ENCODE measurements around the gene OR8H3.

GRCh38 chr11:56172256-56172830 is 50.2 kb downstream of the OR8H3 start:
- TF ChIP-seq, protein P1, sequence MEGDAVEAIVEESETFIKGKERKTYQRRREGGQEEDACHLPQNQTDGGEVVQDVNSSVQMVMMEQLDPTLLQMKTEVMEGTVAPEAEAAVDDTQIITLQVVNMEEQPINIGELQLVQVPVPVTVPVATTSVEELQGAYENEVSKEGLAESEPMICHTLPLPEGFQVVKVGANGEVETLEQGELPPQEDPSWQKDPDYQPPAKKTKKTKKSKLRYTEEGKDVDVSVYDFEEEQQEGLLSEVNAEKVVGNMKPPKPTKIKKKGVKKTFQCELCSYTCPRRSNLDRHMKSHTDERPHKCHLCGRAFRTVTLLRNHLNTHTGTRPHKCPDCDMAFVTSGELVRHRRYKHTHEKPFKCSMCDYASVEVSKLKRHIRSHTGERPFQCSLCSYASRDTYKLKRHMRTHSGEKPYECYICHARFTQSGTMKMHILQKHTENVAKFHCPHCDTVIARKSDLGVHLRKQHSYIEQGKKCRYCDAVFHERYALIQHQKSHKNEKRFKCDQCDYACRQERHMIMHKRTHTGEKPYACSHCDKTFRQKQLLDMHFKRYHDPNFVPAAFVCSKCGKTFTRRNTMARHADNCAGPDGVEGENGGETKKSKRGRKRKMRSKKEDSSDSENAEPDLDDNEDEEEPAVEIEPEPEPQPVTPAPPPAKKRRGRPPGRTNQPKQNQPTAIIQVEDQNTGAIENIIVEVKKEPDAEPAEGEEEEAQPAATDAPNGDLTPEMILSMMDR (conservative IDR thresholded peaks at IDR 0.05; ENCODE audit: low read length): no peak
- TF ChIP-seq EZH2phosphoT487 (IDR thresholded peaks at IDR 0.05; ENCODE audit: borderline replicate concordance, low read depth, low read length): no peak

Measured in OCI-LY7 (cell line).